Measurements from ENCODE around the gene PRPSAP2.
A peak's percentile ranks its signal among the peaks of the same experiment; 100 is the strongest.
"Not testable (repeated sequence)": the region's sequence is repeated elsewhere in the genome, so short reads cannot be mapped to it uniquely, and the experiment has no call there.

PRPSAP2 gene, protein sequence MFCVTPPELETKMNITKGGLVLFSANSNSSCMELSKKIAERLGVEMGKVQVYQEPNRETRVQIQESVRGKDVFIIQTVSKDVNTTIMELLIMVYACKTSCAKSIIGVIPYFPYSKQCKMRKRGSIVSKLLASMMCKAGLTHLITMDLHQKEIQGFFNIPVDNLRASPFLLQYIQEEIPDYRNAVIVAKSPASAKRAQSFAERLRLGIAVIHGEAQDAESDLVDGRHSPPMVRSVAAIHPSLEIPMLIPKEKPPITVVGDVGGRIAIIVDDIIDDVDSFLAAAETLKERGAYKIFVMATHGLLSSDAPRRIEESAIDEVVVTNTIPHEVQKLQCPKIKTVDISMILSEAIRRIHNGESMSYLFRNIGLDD

DNA sequence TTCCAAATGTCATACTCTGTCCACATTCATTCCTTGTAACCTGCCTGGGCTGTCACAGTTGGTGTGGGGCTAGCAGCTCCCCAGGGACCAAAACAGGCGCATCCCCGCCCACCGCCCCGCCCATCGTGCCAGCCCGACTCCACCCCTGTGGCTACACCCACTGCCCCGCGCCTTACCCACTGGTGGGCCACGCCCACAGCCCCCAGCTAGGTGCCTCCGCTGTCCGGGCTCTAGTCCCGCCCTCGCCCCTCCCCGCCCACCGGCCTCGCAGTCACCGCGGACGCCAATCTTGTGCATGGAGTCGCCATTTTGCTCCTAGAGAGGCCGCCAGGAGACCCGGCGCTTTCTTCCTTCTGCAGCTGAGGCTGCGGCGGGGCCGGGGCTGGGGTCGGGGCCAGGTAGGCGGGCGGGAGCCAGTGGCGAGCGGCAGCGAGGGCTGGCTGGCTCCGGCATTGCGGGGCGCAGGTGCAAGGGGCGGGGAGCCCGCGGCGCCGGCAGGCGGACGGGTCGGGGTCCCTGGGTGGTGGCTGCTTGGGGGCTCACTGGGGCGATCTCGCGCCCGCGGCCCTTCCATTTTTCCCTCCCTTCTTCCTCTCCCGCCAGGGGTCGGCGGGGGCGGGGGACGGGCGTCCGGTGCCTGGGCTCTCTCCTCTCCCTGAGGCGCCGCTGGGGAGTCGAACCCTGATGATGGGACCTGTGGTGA is at the start of gene PRPSAP2:
TSS of gene PRPSAP2 (plus strand) at position 268 of the 703 bp plus-strand sequence. CDS start 7,703 bp downstream, outside the sequence.
- Mint-ChIP-seq H3K36me3 (peaks cover 6% of the 10 kb centered on the region), H3K4me1 (peaks cover 52% of the 10 kb centered on the region), H3K27me3 (no peaks in the 10 kb centered on the region), H3K9me3 (no peaks in the 10 kb centered on the region), H3K27ac (peak within 1 kb of the TSS; percentile 83), H3K4me3 (peak within 1 kb of the TSS; percentile 88)
- ATAC-seq = peak; percentile 92

DNA sequence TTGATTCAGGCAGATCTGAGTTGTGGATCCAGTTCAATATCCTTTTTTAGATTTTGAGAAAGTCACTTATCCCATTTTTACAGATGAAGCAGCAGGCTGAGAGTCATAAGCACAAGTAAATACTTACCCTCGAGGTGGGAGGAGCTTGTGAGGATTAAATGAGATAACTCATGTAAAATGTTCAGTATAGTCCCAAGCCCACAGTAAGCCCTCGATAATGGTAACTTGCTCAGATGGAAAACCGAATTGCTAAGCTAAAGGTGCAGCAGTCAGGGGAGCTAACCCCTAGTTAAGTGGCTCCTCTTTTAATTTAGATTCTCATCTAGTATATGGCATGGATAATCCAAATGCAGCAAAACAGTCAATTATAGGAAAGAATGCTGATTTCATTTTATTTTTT is 42.0 kb upstream of the PRPSAP2 start:
- not testable (repeated sequence) for H3K36me3 Mint-ChIP-seq, H3K27ac Mint-ChIP-seq, H3K4me1 Mint-ChIP-seq, H3K4me3 Mint-ChIP-seq, H3K9me3 Mint-ChIP-seq, H3K27me3 Mint-ChIP-seq, ATAC-seq

DNA sequence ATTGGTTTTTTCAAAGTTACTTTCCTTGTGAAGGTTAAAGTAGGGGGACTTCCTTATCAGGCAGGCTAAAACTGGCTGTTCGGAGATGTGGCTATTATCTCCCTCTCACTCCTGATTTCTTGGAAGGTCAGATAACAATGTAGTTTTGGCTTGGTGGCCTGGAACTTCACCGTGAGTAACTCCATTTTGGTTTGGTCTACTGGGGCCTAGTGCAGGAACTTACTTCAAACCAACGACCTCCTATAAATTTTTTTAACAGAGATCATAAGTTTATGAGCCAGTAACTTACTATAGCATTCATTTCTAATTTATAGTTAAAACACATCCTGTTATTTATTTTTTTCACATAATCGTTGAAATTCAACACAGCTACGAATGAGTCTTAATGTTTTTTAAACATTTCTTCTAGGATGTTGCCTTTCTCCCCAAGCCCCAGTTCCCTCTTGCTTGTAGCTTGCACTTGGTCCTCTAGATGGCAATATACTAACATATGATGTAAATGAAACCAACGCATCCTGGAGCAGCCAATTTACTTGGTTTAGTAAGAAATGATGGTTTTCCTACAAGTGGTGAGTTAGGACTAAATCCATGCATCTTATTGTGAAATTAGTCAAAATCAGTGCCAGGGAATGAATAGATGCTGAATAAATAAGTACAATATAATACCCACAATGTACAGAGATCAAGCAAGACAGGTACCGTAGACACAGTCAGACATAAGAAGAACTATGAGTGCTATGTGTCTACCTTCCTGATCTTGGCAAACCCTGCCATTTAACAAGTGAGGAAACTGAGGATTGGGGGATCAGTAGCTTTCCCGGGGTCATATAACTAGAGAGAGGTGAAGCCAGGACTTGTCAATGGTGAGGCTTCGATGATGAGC is 41.2 kb upstream of the PRPSAP2 start:
- not testable (repeated sequence) for H3K36me3 Mint-ChIP-seq, H3K4me3 Mint-ChIP-seq, H3K27me3 Mint-ChIP-seq, H3K27ac Mint-ChIP-seq, H3K4me1 Mint-ChIP-seq, H3K9me3 Mint-ChIP-seq
- peak; percentile 59 for ATAC-seq

DNA sequence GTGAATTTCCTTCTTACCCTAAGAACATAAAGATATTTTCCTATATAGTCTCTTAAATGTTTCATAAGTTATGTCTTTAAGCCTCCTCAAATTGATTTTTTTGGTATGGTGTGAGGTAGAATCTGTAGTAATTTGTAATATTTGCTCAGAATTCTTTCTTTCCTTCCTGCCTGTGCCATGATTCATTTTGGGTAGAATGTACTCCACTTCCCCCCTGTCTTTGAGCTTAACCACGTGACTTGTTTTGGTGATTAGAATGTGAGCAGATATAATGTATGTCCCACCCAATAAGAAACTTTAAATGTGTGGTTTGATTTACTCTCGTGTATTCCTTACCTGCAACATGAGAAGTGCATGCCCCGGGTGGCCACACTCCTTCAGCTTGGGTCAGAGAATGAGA is 36.5 kb upstream of the PRPSAP2 start:
- H3K4me3 Mint-ChIP-seq, H3K27me3 Mint-ChIP-seq, H3K4me1 Mint-ChIP-seq, H3K27ac Mint-ChIP-seq, H3K9me3 Mint-ChIP-seq, ATAC-seq, H3K36me3 Mint-ChIP-seq: not testable (repeated sequence)

DNA sequence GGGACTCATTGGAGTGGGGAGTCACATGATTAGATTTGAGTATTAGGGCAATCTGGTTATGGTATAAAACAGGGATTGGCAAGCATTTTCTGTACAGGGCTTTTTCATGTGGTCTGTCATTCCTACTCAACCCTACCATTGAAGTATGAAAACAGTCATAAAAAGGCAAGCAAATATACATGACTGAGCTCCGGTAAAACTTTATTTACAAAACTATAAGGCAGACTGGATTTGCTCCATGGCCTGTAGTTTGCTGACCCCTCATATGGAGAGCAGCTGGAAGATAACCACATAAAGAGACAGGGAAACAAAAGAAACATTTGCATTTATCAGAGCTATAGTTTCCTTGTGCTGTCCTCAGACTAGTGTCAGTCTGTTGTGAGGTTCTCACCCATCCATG is 30.3 kb upstream of the PRPSAP2 start:
- not testable (repeated sequence) for H3K4me3 Mint-ChIP-seq, ATAC-seq, H3K27ac Mint-ChIP-seq, H3K4me1 Mint-ChIP-seq, H3K9me3 Mint-ChIP-seq, H3K27me3 Mint-ChIP-seq, H3K36me3 Mint-ChIP-seq

DNA sequence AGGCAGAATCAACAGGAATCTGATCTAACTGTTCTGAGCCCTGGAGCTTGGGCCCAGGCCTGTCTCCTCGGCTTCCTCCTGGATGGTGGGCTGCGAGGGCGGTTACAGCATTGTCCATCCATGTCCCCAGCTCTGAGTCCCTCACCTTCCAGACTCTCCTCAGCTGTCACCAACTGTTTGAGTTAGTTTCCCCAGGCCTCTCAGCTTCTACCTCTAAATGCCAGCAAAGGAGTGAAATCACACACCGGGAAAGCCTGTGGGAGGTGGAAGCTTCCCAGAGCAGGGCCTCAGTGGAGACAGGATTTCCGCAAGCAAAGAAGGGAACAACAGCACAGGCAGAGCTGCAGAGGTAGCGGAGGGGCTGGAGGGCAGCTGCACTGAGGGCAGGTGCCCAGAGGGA is 9.4 kb upstream of the PRPSAP2 start:
- H3K36me3 Mint-ChIP-seq = peaks cover 7% of the 10 kb centered on the region

DNA sequence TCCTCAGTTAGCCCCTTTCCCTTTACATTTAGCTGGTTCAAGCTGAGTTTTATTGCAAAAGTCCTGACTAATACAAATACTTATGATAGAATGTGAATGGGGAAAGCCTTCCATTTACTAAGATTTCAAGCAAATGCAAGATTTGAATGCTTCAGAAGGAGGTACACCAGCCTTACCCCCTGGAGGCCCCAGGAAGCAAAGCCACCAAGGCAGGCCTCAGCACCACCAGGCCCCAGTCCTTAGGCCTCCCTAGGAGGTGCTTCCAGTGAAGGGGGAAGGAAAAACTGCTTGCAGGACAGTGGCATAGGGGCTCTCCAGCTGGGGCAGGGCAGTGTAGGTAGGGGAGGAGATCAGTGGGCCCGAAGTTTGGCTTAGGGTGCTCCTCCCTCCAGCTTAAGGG is 7.3 kb upstream of the PRPSAP2 start:
- no peaks in the 10 kb centered on the region for H3K9me3 Mint-ChIP-seq
- H3K4me1 Mint-ChIP-seq = peaks cover 22% of the 10 kb centered on the region
- no peak overlapping the region for H3K27ac Mint-ChIP-seq
- peaks cover 9% of the 10 kb centered on the region for H3K36me3 Mint-ChIP-seq
- H3K4me3 Mint-ChIP-seq = no peak overlapping the region
- no peaks in the 10 kb centered on the region for H3K27me3 Mint-ChIP-seq
- no peak for ATAC-seq

More for the DNA sequence above, 9.4 kb upstream of the PRPSAP2 start:
- H3K27ac Mint-ChIP-seq = no peak overlapping the region
- H3K9me3 Mint-ChIP-seq = no peaks in the 10 kb centered on the region
- H3K27me3 Mint-ChIP-seq = no peaks in the 10 kb centered on the region
- H3K4me1 Mint-ChIP-seq = peaks cover 11% of the 10 kb centered on the region
- ATAC-seq = no peak
- no peak overlapping the region for H3K4me3 Mint-ChIP-seq

DNA sequence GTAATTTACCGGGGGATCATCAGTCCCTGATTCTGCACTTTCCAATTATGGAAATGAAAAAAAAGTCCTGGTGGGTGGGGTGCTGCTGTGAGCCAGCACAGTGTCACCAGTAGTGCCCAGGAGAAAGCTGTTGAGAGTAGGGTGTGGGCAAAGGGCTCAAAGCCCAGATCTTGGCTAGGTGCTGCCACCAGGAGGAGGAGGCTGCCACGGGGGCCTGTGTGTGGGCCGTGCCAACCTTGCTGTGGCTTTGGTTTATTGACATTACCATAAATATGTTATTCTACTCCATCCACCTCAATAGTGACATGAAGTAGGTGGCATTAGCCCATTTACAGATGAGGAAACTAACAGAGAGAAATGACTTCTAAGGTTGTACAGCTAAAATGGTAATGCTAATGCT is 6.7 kb upstream of the PRPSAP2 start:
- Mint-ChIP-seq H3K9me3 (no peaks in the 10 kb centered on the region), H3K4me3 (no peak overlapping the region), H3K27me3 (no peaks in the 10 kb centered on the region), H3K4me1 (peaks cover 26% of the 10 kb centered on the region), H3K36me3 (peaks cover 9% of the 10 kb centered on the region), H3K27ac (no peak overlapping the region)
- no peak for ATAC-seq

DNA sequence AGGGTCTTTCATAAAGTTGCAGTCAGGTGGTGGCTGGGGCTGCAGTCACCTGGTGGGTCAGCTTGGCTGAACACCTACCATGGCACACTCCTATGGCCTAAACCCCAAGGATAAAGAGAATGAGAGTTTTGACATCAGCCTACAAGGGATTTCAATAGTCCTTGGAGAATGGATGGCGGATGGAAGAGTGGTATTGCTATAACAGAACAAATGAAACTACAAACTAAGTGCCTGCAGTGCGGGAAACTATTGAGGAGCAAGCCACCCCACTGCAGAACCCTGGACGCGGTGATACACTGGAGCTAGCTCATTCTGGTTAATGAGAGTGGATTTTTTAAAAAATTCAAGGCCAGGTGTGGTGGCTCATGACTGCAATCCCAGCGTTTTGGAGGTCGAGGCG is 3.0 kb upstream of the PRPSAP2 start:
- H3K27me3 Mint-ChIP-seq = no peaks in the 10 kb centered on the region
- peaks cover 9% of the 10 kb centered on the region for H3K36me3 Mint-ChIP-seq
- peak overlapping the region; percentile 87 for H3K4me3 Mint-ChIP-seq
- ATAC-seq = no peak
- H3K4me1 Mint-ChIP-seq = peaks cover 36% of the 10 kb centered on the region
- H3K9me3 Mint-ChIP-seq = no peaks in the 10 kb centered on the region
- no peak overlapping the region for H3K27ac Mint-ChIP-seq

DNA sequence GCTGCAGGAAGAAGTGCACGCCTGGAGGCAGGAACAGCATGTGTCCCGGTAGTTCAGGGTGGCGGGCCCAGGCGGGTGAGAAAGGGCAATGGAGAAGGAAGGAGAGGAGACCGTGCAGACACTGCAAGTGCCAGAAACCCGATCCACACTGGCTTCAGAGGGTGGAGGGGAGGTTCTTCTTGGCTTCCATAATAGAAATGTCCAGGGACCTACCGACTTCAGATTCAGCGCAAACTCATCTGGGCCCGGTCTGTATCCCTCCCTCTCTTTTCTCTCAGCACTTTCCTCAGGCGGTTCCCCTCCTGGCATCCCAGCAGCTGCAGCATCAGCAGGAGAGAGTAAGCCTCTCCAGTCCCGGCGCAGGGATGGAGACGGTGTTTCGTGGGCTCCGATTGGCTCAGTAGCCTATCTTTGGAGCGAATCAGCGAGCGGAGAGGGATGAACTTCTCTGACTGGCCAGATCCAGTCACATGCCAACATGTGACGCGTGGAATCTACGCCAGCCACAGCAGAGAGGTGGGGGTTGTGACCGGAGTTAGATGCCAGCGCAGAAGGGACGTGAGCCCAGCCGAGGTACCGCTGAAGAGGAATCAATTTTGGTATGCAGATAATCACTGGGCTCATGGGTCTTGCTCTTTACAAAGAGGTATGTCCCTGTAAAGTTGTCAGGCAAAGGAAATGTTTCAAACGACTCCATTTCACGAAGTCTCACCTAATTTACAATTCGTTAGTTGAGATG is 1.9 kb upstream of the PRPSAP2 start:
- Mint-ChIP-seq H3K27me3 (no peaks in the 10 kb centered on the region), H3K4me1 (peaks cover 43% of the 10 kb centered on the region), H3K27ac (peak overlapping the region; percentile 70), H3K9me3 (no peaks in the 10 kb centered on the region), H3K36me3 (peaks cover 9% of the 10 kb centered on the region), H3K4me3 (peak overlapping the region; percentile 87)
- peak; percentile 95 for ATAC-seq

DNA sequence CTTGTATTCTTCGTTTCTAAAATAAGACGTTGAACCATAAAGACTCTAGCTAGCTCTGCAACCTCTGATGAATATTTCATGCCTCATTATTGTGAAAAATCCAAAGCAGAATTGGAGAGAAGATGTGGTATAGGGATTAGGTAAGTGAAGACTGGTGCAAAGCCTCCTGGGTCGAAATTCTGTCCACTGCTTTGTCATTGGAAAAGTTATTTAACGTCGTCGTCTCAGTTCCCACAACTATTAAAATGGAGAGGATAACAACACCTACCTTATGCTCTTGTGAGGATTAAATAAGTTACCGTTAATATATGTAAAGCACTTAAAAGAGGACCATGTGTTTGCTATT is 1.4 kb upstream of the PRPSAP2 start:
- H3K27me3 Mint-ChIP-seq = no peaks in the 10 kb centered on the region
- H3K4me1 Mint-ChIP-seq = peaks cover 48% of the 10 kb centered on the region
- ATAC-seq = no peak
- peak overlapping the region; percentile 87 for H3K4me3 Mint-ChIP-seq
- H3K36me3 Mint-ChIP-seq = peaks cover 9% of the 10 kb centered on the region
- no peaks in the 10 kb centered on the region for H3K9me3 Mint-ChIP-seq
- H3K27ac Mint-ChIP-seq = peak overlapping the region; percentile 70

DNA sequence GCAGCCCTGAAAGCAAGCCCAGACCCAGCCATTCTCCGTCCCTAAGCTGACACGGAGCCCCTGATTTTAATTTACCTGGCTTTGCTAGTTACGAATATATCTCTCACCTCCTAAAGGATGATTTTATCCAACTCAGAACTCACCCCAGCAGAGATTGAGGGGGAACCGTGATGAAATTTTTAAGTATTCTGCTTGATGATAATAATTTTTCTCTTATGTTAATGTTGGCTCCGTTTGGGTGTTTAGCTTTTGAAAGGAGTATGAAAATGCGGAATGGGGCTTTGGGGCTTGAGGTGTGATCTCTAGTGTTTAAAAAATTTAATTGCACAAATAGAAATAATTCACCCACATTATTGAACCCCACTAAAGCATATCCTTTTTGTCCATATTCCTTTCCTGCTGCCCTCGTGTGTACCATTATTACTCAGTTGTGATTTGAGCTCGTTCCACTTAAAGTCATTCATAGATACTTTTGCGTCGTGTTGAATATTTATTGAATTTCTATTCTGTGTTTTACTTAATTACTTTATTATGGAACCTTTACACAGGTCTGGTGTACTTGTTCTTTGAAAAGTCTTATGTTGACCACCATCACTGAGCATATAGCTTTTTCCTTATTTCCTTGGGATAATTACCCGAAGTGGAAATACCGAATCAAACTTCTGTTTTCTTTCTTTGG is 775 bp downstream of the PRPSAP2 start:
- no peaks in the 10 kb centered on the region for H3K36me3 Mint-ChIP-seq
- H3K27me3 Mint-ChIP-seq = no peaks in the 10 kb centered on the region
- peak overlapping the region; percentile 83 for H3K27ac Mint-ChIP-seq
- peak overlapping the region; percentile 88 for H3K4me3 Mint-ChIP-seq
- no peaks in the 10 kb centered on the region for H3K9me3 Mint-ChIP-seq
- ATAC-seq = no peak
- peaks cover 52% of the 10 kb centered on the region for H3K4me1 Mint-ChIP-seq

DNA sequence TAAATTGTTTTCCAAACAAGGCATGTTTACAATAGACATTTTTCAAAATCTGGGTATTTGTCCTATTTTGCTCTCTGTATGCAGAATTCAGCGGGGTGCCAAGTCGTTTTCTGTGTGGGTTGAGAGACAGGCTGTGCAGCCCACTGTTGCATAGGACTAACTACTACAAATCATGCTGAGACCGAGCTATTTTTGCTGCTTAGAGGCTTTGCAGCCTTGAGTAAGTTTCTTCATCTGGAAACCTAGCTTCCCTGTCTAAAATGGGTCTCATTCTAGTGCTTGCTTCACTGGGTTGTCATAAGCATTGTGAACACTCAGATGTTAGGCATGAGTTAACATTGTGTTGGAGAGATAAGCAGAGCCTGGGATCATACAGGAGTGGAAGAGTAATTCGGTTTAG is 1.3 kb downstream of the PRPSAP2 start:
- Mint-ChIP-seq H3K27ac (peak overlapping the region; percentile 83), H3K27me3 (no peaks in the 10 kb centered on the region), H3K4me3 (peak overlapping the region; percentile 88), H3K9me3 (no peaks in the 10 kb centered on the region), H3K4me1 (peaks cover 52% of the 10 kb centered on the region), H3K36me3 (no peaks in the 10 kb centered on the region)
- ATAC-seq = no peak

DNA sequence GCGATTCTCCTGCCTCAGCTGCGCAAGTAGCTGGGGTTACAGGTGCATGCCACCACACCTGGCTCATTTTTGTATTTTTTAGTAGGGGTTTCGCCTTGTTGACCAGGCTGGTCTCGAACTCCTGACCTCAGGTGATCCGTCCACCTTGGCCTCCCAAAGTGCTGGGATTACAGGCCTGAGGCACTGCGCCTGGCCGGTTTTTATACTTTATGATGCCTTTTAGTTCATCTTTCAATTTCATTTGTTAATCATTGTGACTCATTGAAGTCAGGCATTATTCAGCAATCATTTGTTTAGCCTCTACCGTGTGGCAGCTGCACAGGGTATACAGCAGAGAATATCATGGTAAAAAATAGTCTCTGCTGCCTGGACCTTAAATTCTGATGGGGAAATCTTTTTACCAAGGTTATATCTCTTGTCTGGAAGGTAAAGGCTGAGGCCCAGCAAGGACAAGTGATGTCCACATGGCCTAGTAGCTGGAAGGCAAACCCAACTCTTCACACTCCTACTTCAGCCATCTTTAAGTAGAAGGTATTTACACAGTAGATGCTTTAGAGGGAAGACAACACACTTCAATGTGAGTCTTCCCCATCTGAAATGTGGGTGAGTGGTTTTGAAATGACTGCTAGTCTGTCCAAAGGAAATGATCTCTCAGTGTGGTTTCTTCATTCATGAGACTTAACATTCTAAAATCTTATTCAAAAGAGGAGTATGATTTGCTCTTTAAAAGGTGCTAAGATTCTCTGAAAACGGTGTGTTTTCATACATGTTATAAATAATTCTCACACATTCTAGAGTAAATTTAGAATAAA is 2.4 kb downstream of the PRPSAP2 start:
- H3K27ac Mint-ChIP-seq = peak overlapping the region; percentile 35
- no peaks in the 10 kb centered on the region for H3K9me3 Mint-ChIP-seq
- peaks cover 44% of the 10 kb centered on the region for H3K4me1 Mint-ChIP-seq
- H3K36me3 Mint-ChIP-seq = no peaks in the 10 kb centered on the region
- peak; percentile 48 for ATAC-seq
- H3K4me3 Mint-ChIP-seq = peak overlapping the region; percentile 34
- no peaks in the 10 kb centered on the region for H3K27me3 Mint-ChIP-seq
